NCI-H446 (cell line): ENCODE data around the gene BANF2.
"Not testable (repeated sequence)": the region's sequence is repeated elsewhere in the genome, so short reads cannot be mapped to it uniquely, and the experiment has no call there.

ENCODE experiments used
- DNase-seq, 2 experiments: peaks; one replicate each; lab custom pipeline; 2025; lab: John Stamatoyannopoulos, UW

The BANF2 gene

GRCh38 chr20:17766226-17766625, 66.5 kb downstream of the BANF2 start:
- no peak for DNase-seq

GRCh38 chr20:17767624-17768023, 67.9 kb downstream of the BANF2 start:
- no peak for DNase-seq

GRCh38 chr20:17768271-17768670, 68.5 kb downstream of the BANF2 start:
- DNase-seq, result no peak

- DNase-seq, result not testable (repeated sequence)
Observed at GRCh38 chr20:17769716-17770115, 70.0 kb downstream of the BANF2 start.

- DNase-seq, result no peak
Observed at GRCh38 chr20:17771206-17772004, 71.6 kb downstream of the BANF2 start.

GRCh38 chr20:17772005-17772343, 72.2 kb downstream of the BANF2 start:
- DNase-seq, result no peak

GRCh38 chr20:17773619-17774018, 73.9 kb downstream of the BANF2 start:
- no peak for DNase-seq

GRCh38 chr20:17775600-17775999, 75.8 kb downstream of the BANF2 start:
- no peak for DNase-seq

- no peak for DNase-seq
Observed at GRCh38 chr20:17776551-17776950, 76.8 kb downstream of the BANF2 start.

GRCh38 chr20:17779011-17779410, 79.2 kb downstream of the BANF2 start:
- DNase-seq, result not testable (repeated sequence)

GRCh38 chr20:17782768-17783167, 83.0 kb downstream of the BANF2 start:
- DNase-seq, result no peak

- DNase-seq, result no peak
Observed at GRCh38 chr20:17783671-17784070, 83.9 kb downstream of the BANF2 start.

- no peak for DNase-seq
Observed at GRCh38 chr20:17785007-17785406, 85.2 kb downstream of the BANF2 start.
